Lung (tissue), 12 donors: ENCODE measurements around the gene CATSPER1. TPM values are rescaled to one million over a fixed set of nuclear protein-coding genes. Genes with fewer than 3 reads are reported as not detected.
A peak's percentile ranks its signal among the peaks of the same experiment; 100 is the strongest.

ENCODE experiments used
- ATAC-seq: fragments of 200-7000 bp; cut with Tn5 transposase; one replicate; pipeline ENCODE4 v1.9.1; 2020; ENCODE audit warnings: moderate number of reproducible peaks; ENCODE audit not compliant: insufficient read depth, low FRiP score
- DNase-seq, 3 donors: peaks; one replicate each; pipeline ENCODE4 v3.0.0-alpha.2; 2013 to 2017
- H3K27ac ChIP-seq, 2 donors: one replicate each; pipeline ENCODE4 v1.5.1; 2013; ENCODE audit warnings: mild to moderate bottlenecking in 2 of 2, moderate library complexity in 2 of 2, control low read depth in 1 of 2, inconsistent platforms in 1 of 2, low read depth in 1 of 2, low read length in 1 of 2
- H3K27me3 ChIP-seq, 3 donors: one replicate each; pipeline ENCODE4 v1.5.1; 2013; ENCODE audit warnings: low read length in 2 of 3; ENCODE audit not compliant: control insufficient read depth in 3 of 3, insufficient read depth in 3 of 3
- H3K36me3 ChIP-seq, 4 donors: one replicate each; pipeline ENCODE4 v1.5.1; 2013; ENCODE audit warnings: low read length in 4 of 4, mild to moderate bottlenecking in 1 of 4, moderate library complexity in 1 of 4; ENCODE audit not compliant: control insufficient read depth in 4 of 4, insufficient read depth in 4 of 4
- H3K4me1 ChIP-seq, 5 donors: one replicate each; pipeline ENCODE4 v1.5.1; 2013; ENCODE audit warnings: low read length in 5 of 5, mild to moderate bottlenecking in 2 of 5, moderate library complexity in 1 of 5; ENCODE audit not compliant: control insufficient read depth in 5 of 5, insufficient read depth in 5 of 5
- H3K4me3 ChIP-seq: one replicate; pipeline ENCODE4 v1.5.1; 2013; ENCODE audit warnings: mild to moderate bottlenecking, control low read depth, moderate library complexity
- H3K9ac ChIP-seq, 2 donors: one replicate each; pipeline ENCODE4 v1.5.1; 2013; ENCODE audit warnings: low read length in 2 of 2, control low read depth in 1 of 2; ENCODE audit not compliant: insufficient read depth in 1 of 2
- H3K9me3 ChIP-seq, 4 donors: one replicate each; pipeline ENCODE4 v1.5.1; 2013; ENCODE audit warnings: low read length in 3 of 4, mild to moderate bottlenecking in 1 of 4, moderate library complexity in 1 of 4; ENCODE audit not compliant: control insufficient read depth in 4 of 4, insufficient read depth in 3 of 4
- WGBS, 2 donors: extraction: QIAGEN DNeasy Blood & Tissue Kit; methylation state at CpG; one replicate each; pipeline ENCODE4 v1.1.7; 2013; 5-methylcytosine and 5-hydroxymethylcytosine counted together
- polyA plus RNA-seq, 2 donors: library from polyadenylated mRNA; stranded (reverse); fragments of 200-250 nt; gene quantifications; one replicate each; pipeline ENCODE4 v1.2.1, GENCODE V29; 2013
- total RNA-seq, 2 donors: library from RNA; depleted of rRNA in 1 of 2; stranded (reverse); fragments of >200 nt in 1 of 2; gene quantifications; one replicate each; pipeline ENCODE4 v1.2.1, GENCODE V29; 2014 to 2021
- TF ChIP-seq, protein P1 (sequence below): IDR thresholded peaks from 2 replicates; pipeline ENCODE4 v1.5.1; 2012; ENCODE audit warnings: mild to moderate bottlenecking; ENCODE audit errors: control extremely low read depth, extremely low read depth
- donor health status: control.
- donor health status: control.
- donor health status: Bipolar disorder and iron deficiency.
- donor health status: healthy.
- donor health status: DM: yes; HTN: yes; CAD: no.

Gene CATSPER1
- total and polyA plus RNA-seq, 4 donors, result 2.9 to 3.3 (median 3.1) TPM; not detected in 1

DNA sequence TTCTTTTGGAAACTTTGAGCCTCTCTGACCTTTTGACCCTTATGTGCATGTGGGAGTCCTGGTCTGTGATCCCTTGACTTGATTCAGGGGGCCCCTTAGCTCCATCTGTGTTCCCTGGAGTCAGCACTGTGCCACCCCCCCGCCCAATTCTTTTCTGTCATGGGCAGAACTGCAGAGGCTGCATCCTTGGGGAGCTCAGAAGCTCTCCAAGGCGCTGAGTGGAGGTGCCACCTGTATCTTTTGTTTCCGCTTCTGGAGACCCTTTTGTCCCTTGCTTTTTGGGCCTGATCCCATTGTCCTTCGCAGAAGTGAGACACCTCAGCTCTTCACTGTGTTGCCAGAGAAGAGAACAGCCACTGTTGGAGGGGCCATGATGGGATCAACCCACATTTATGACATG is 41.4 kb upstream of the CATSPER1 start:
- no peaks in the 10 kb centered on the region for H3K27me3 ChIP-seq
- H3K4me3 ChIP-seq, result no peak overlapping the region
- TF ChIP-seq, protein P1, sequence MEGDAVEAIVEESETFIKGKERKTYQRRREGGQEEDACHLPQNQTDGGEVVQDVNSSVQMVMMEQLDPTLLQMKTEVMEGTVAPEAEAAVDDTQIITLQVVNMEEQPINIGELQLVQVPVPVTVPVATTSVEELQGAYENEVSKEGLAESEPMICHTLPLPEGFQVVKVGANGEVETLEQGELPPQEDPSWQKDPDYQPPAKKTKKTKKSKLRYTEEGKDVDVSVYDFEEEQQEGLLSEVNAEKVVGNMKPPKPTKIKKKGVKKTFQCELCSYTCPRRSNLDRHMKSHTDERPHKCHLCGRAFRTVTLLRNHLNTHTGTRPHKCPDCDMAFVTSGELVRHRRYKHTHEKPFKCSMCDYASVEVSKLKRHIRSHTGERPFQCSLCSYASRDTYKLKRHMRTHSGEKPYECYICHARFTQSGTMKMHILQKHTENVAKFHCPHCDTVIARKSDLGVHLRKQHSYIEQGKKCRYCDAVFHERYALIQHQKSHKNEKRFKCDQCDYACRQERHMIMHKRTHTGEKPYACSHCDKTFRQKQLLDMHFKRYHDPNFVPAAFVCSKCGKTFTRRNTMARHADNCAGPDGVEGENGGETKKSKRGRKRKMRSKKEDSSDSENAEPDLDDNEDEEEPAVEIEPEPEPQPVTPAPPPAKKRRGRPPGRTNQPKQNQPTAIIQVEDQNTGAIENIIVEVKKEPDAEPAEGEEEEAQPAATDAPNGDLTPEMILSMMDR, result no peak
- H3K9ac ChIP-seq, result no peak overlapping the region
- WGBS, 2 donors, result 70 to 93% methylated on average over 4 of the region's 4 CpGs
- H3K9me3 ChIP-seq, result no peaks in the 10 kb centered on the region
- DNase-seq (no peak), ATAC-seq (no peak)
- peaks cover 0 to 20% (median 10%) of the 10 kb centered on the region in 5 donors for H3K4me1 ChIP-seq
- H3K36me3 ChIP-seq, result peaks cover 16 to 53% (median 38%) of the 10 kb centered on the region in 4 donors
- H3K27ac ChIP-seq, result no peak overlapping the region

DNA sequence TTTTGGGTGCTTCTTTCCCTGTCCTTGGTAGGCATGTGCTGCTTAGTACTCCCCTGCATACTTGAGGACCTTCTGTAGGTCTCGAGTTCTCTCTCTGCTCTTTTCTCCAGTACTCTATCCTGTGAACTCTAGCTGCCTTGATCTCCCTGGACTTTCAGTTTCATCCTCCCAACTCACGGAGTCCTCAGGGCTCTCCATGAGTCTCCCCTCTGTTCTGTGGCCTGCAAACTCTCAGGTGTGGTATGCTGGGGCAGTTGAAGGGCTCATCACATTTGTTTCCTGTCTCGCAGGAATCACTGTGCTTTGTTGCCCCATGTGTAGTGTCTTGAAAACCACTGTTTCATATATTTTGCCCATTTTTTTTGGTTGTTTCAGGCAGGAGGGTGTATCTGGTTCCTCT is 40.5 kb upstream of the CATSPER1 start:
- ATAC-seq, result no peak
- H3K36me3 ChIP-seq, result peaks cover 18 to 57% (median 41%) of the 10 kb centered on the region in 4 donors

DNA sequence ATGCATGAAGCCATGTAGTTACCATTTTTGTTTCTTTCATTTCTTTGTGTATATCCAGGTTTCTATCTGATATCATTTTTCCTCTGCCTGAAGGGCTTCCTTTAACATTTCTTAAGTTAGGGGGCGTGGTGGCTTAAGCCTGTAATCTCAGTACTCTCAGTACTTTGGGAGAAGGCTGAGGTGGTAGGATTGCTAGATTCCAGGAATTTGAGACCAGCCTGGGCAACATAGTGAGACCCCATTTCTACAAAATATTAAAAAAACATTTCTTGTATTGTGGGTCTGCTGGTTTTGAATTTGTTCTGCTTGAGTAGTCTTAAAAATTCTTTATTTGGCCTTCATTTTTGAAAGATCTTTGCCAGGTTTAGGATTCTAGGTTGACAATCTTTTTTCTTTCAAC is 38.3 kb upstream of the CATSPER1 start:
- TF ChIP-seq, protein P1, result no peak
- no peak overlapping the region for H3K27ac ChIP-seq
- H3K36me3 ChIP-seq, result peaks cover 36 to 77% (median 60%) of the 10 kb centered on the region in 4 donors
- peaks cover 0 to 9% (median 6%) of the 10 kb centered on the region in 5 donors for H3K4me1 ChIP-seq
- H3K27me3 ChIP-seq, result no peaks in the 10 kb centered on the region
- H3K9me3 ChIP-seq, result no peaks in the 10 kb centered on the region
- no peak overlapping the region for H3K9ac ChIP-seq
- no peak overlapping the region for H3K4me3 ChIP-seq
- 100% methylated on average over 1 of the region's 1 CpG for WGBS, 2 donors
- DNase-seq (no peak), ATAC-seq (no peak)

More for the DNA sequence above, 40.5 kb upstream of the CATSPER1 start:
- no peak for DNase-seq
- H3K27me3 ChIP-seq, result no peaks in the 10 kb centered on the region
- TF ChIP-seq, protein P1, result no peak
- no peaks in the 10 kb centered on the region for H3K9me3 ChIP-seq
- 53 to 75% methylated on average over 3 of the region's 3 CpGs for WGBS, 2 donors
- H3K27ac ChIP-seq, result peak overlapping the region in 1 of 2 donors; percentile 28
- no peak overlapping the region for H3K9ac ChIP-seq
- no peak overlapping the region for H3K4me3 ChIP-seq
- H3K4me1 ChIP-seq, result peaks cover 0 to 14% (median 10%) of the 10 kb centered on the region in 5 donors

DNA sequence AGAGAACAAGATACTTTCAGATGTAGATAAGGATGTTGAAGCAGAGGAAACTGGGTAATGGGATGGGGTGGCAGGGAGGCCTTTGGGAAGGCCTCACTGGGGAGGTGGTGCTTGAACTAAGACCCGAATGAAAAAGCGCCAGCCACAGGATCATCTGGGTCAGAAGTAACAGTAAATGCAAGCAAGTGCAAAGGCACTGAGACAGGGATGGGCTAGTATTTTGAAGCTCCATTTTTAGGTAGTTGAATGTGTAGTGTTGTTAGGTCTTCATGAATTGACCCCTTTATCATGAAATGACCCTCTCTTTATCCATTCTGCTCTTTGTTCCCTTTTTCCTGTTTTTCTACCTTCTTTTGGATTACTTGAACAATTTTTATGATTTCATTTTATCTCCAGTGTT is 37.6 kb upstream of the CATSPER1 start:
- TF ChIP-seq, protein P1, result no peak
- Histone ChIP-seq H3K9me3 (no peaks in the 10 kb centered on the region), H3K9ac (no peak overlapping the region), H3K36me3 (peaks cover 43 to 82% (median 65%) of the 10 kb centered on the region in 4 donors), H3K4me1 (peaks cover 0 to 5% (median 0%) of the 10 kb centered on the region in 5 donors), H3K4me3 (no peak overlapping the region), H3K27me3 (no peaks in the 10 kb centered on the region), H3K27ac (no peak overlapping the region)
- 94 to 98% methylated on average over 2 of the region's 2 CpGs for WGBS, 2 donors
- DNase-seq (no peak), ATAC-seq (no peak)
